SH-SY5Y (cell line): Measurements from ENCODE around the gene KAT14.

Experiments
- GATA2 ChIP-seq: IDR thresholded peaks from 2 replicates; pipeline ENCODE4 v1.6.1; 2011; ENCODE audit warnings: mild to moderate bottlenecking, low read depth, low read length
- GATA3 ChIP-seq: IDR thresholded peaks from 2 replicates; pipeline ENCODE4 v1.6.1; 2011; ENCODE audit warnings: low read depth, mild to moderate bottlenecking, low read length, moderate library complexity

- no peak for TF ChIP-seq GATA3
- TF ChIP-seq GATA2: no peak
Measured at GRCh38 chr20:18180815-18181214, 43.2 kb downstream of the KAT14 start.
